SK-N-SH treated with all-trans-retinoic acid at 6 μM for 48 hours (cell line): ENCODE data around the gene AGPAT4.
"Not testable (repeated sequence)": the region's sequence is repeated elsewhere in the genome, so short reads cannot be mapped to it uniquely, and the experiment has no call there.

Experiments used
- CSRNP3 ChIP-seq: fragments of 250-450 bp; sonication (Bioruptor Pico); IDR thresholded peaks from 2 replicates; pipeline ENCODE4 v1.5.1; 2021; ENCODE audit warnings: mild to moderate bottlenecking, moderate library complexity
- PATZ1 ChIP-seq: fragments of 250-450 bp; sonication (Bioruptor Pico); IDR thresholded peaks from 2 replicates; pipeline ENCODE4 v1.8.0; 2020; ENCODE audit warnings: mild to moderate bottlenecking, moderate library complexity, borderline replicate concordance
- RARB ChIP-seq: fragments of 250-450 bp; sonication (Bioruptor Pico); IDR thresholded peaks from 2 replicates; pipeline ENCODE4 v1.8.0; 2021; ENCODE audit warnings: mild to moderate bottlenecking, moderate library complexity
- ZNF565 ChIP-seq: fragments of 450-650 bp; formaldehyde crosslinking; conservative IDR thresholded peaks from 2 replicates; pipeline ENCODE4 v1.5.0; 2020; ENCODE audit warnings: low read depth, mild to moderate bottlenecking, moderate library complexity

GRCh38 chr6:161314541-161315245, 40.8 kb upstream of the AGPAT4 start:
- TF ChIP-seq ZNF565 (CRISPR knock-in tag); PATZ1 (CRISPR knock-in tag); RARB; CSRNP3 (CRISPR knock-in tag): not testable (repeated sequence)
